SK-N-SH (cell line): ENCODE results near the gene LVRN. TPM values are rescaled to one million over a fixed set of nuclear protein-coding genes. Genes with fewer than 3 reads are reported as not detected.

ENCODE experiments used
- CTCF ChIA-PET: fragments of 300-600, 350-600 bp; formaldehyde crosslinking; extraction: SDS; loops from one replicate; lab custom pipeline; 2021; lab: Yijun Ruan, JAX
- POLR2A ChIA-PET: fragments of 350-600 bp; sonication (Branson Sonifier 250); formaldehyde crosslinking; extraction: SDS; loops from one replicate; lab custom pipeline; 2020; ENCODE audit warnings: antibody characterized with exemption, inconsistent platforms; lab: Yijun Ruan, JAX
- DNase-seq: peaks from one replicate; pipeline ENCODE4 v3.0.0; 2012
- H2AFZ ChIP-seq: fragments of 200-600 bp; sonication (generic); 2 replicates; pipeline ENCODE4 v1.8.1; 2016; ENCODE audit warnings: antibody characterized with exemption, mild to moderate bottlenecking, low read depth
- H3F3A ChIP-seq: fragments of 200-600 bp; sonication (generic); replicated peaks from 2 replicates; pipeline ENCODE3; 2016; ENCODE audit warnings: antibody characterized with exemption, mild to moderate bottlenecking; ENCODE audit not compliant: insufficient read depth
- H3K27ac ChIP-seq, 2 experiments: fragments of 200-500 bp in 1 of 2; fragments of 200-600 bp in 1 of 2; sonication (Bioruptor generic) in 1 of 2; sonication (generic), shearing (Covaris generic) in 1 of 2; 2 replicates each; pipeline versions ENCODE4 v1.5.1 to v1.6.1; 2014 to 2016; ENCODE audit warnings: low read depth in 2 of 2, inconsistent platforms in 1 of 2, low read length in 1 of 2, mild to moderate bottlenecking in 1 of 2, mixed read lengths in 1 of 2
- H3K27me3 ChIP-seq: fragments of 200-600 bp; sonication (generic), shearing (Covaris generic); 2 replicates; pipeline ENCODE4 v1.6.1; 2016; ENCODE audit warnings: mixed run types; ENCODE audit not compliant: insufficient read depth
- H3K36me3 ChIP-seq, 2 experiments: fragments of 200-500 bp in 1 of 2; fragments of 200-600 bp in 1 of 2; sonication (Bioruptor generic) in 1 of 2; sonication (generic) in 1 of 2; replicated peaks in 1 of 2; 2 replicates each; pipeline versions ENCODE3 to v1.5.1; 2014 to 2016; ENCODE audit warnings: low read length in 1 of 2, mild to moderate bottlenecking in 1 of 2; ENCODE audit not compliant: insufficient read depth in 2 of 2, control insufficient read depth in 1 of 2
- H3K4me1 ChIP-seq, 2 experiments: fragments of 200-500 bp in 1 of 2; fragments of 200-600 bp in 1 of 2; sonication (Bioruptor generic) in 1 of 2; sonication (generic), shearing (Covaris generic) in 1 of 2; 2 replicates each; pipeline versions ENCODE4 v1.5.1 to v1.6.1; 2014 to 2016; ENCODE audit warnings: low read depth in 1 of 2, low read length in 1 of 2, mixed run types in 1 of 2; ENCODE audit not compliant: insufficient read depth in 2 of 2, control insufficient read depth in 1 of 2
- H3K4me2 ChIP-seq: fragments of 200-600 bp; sonication (generic), shearing (Covaris generic); 2 replicates; pipeline ENCODE4 v1.6.1; 2017; ENCODE audit warnings: mixed run types
- H3K4me3 ChIP-seq, 2 experiments: fragments of 200-500 bp in 1 of 2; fragments of 200-600 bp in 1 of 2; sonication (Bioruptor generic) in 1 of 2; sonication (generic), shearing (Covaris generic) in 1 of 2; 2 replicates each; pipeline versions ENCODE4 v1.5.1 to v1.8.1; 2014 to 2016; ENCODE audit warnings: low read depth in 2 of 2, inconsistent platforms in 1 of 2, low read length in 1 of 2, mild to moderate bottlenecking in 1 of 2, mixed read lengths in 1 of 2, moderate library complexity in 1 of 2
- H3K79me2 ChIP-seq: fragments of 200-600 bp; sonication (generic); 2 replicates; pipeline ENCODE4 v1.8.1; 2017; ENCODE audit warnings: mild to moderate bottlenecking; ENCODE audit not compliant: insufficient read depth
- H3K9ac ChIP-seq: fragments of 200-600 bp; sonication (generic); 2 replicates; pipeline ENCODE4 v1.6.1; 2017; ENCODE audit warnings: mixed run types
- H3K9me2 ChIP-seq: fragments of 200-600 bp; sonication (generic); 2 replicates; pipeline ENCODE4 v1.6.1; 2017; ENCODE audit warnings: mixed run types
- H3K9me3 ChIP-seq: fragments of 200-600 bp; sonication (generic); 2 replicates; pipeline ENCODE4 v1.6.1; 2017; ENCODE audit warnings: mixed run types, mild to moderate bottlenecking, moderate library complexity
- H4K20me1 ChIP-seq: fragments of 200-600 bp; sonication (generic); 2 replicates; pipeline ENCODE4 v1.6.1; 2017; ENCODE audit warnings: mild to moderate bottlenecking, mixed run types; ENCODE audit not compliant: insufficient read depth
- CHD2 ChIP-seq: fragments of 150-350 bp; IDR thresholded peaks from 2 replicates; pipeline ENCODE4 v1.6.1; 2018; ENCODE audit warnings: low read length; ENCODE audit not compliant: partially characterized antibody
- EP300 ChIP-seq, 2 experiments: IDR thresholded peaks; 2 replicates each; pipeline versions ENCODE4 v1.4.0 to v1.6.1; 2012; ENCODE audit warnings: borderline replicate concordance in 1 of 2, low read depth in 1 of 2, low read length in 1 of 2
- FOSL2 ChIP-seq: IDR thresholded peaks from 2 replicates; pipeline ENCODE4 v1.4.0; 2012; ENCODE audit warnings: low read depth, mild to moderate bottlenecking, moderate library complexity, borderline replicate concordance
- GABPA ChIP-seq: IDR thresholded peaks from 2 replicates; pipeline ENCODE4 v1.4.0; 2012; ENCODE audit warnings: low read depth, mild to moderate bottlenecking
- GATA2 ChIP-seq: sonication (generic); formaldehyde crosslinking; IDR thresholded peaks from 2 replicates; pipeline ENCODE4 v1.5.0; 2020; ENCODE audit warnings: mild to moderate bottlenecking, missing genetic modification reagents
- JUND ChIP-seq: IDR thresholded peaks from 2 replicates; pipeline ENCODE4 v1.4.0; 2012
- MEF2A ChIP-seq: IDR thresholded peaks from 2 replicates; pipeline ENCODE4 v1.4.0; 2012; ENCODE audit warnings: low read depth, borderline replicate concordance
- NFIC ChIP-seq: IDR thresholded peaks from 2 replicates; pipeline ENCODE4 v1.4.0; 2012; ENCODE audit warnings: borderline replicate concordance
- NRF1 ChIP-seq: IDR thresholded peaks from 2 replicates; pipeline ENCODE4 v1.6.1; 2012; ENCODE audit warnings: low read depth, mild to moderate bottlenecking, low read length
- RAD21 ChIP-seq: IDR thresholded peaks from 2 replicates; pipeline ENCODE4 v1.6.1; 2012; ENCODE audit warnings: mild to moderate bottlenecking, low read length
- RCOR1 ChIP-seq: fragments of 150-350 bp; IDR thresholded peaks from 2 replicates; pipeline ENCODE4 v1.6.1; 2017; ENCODE audit warnings: antibody characterized with exemption, low read length
- RFX5 ChIP-seq: IDR thresholded peaks from 2 replicates; pipeline ENCODE4 v1.6.1; 2012; ENCODE audit warnings: mild to moderate bottlenecking, improper control_type of control experiment, low read length
- SIN3A ChIP-seq: IDR thresholded peaks from 2 replicates; pipeline ENCODE4 v1.6.1; 2012; ENCODE audit warnings: low read depth, mild to moderate bottlenecking, low read length, moderate library complexity, borderline replicate concordance
- SMC3 ChIP-seq: IDR thresholded peaks from 2 replicates; pipeline ENCODE4 v1.6.1; 2012; ENCODE audit warnings: low read depth, low read length, improper control_type of control experiment
- TAF1 ChIP-seq: IDR thresholded peaks from 2 replicates; pipeline ENCODE4 v1.6.1; 2012; ENCODE audit warnings: low read depth, mild to moderate bottlenecking, low read length, moderate library complexity, borderline replicate concordance
- WGBS: methylation state at CpG from one replicate; pipeline ENCODE4 v1.1.6; 2017; ENCODE audit warnings: low lambda C conversion rate; 5-methylcytosine and 5-hydroxymethylcytosine counted together
- polyA plus RNA-seq, 3 experiments: library from polyadenylated mRNA; depleted of rRNA; stranded (reverse); fragments of >200 nt; gene quantifications; 2 replicates each; pipeline ENCODE4 v1.2.3, GENCODE V29; 2012
- TF ChIP-seq, protein P1 (sequence below): fragments of 200-600 bp; sonication (generic); IDR thresholded peaks from 2 replicates; pipeline ENCODE4 v1.6.1; 2017; ENCODE audit warnings: antibody characterized with exemption, mild to moderate bottlenecking, moderate library complexity
- TF ChIP-seq, protein P2 (sequence below): IDR thresholded peaks from 2 replicates; pipeline ENCODE4 v1.4.0; 2012; ENCODE audit warnings: low read depth
- TF ChIP-seq, protein P3 (sequence below): IDR thresholded peaks from 2 replicates; pipeline ENCODE4 v1.4.0; 2012; ENCODE audit warnings: low read depth, borderline replicate concordance
- TF ChIP-seq, protein P4 (sequence below): IDR thresholded peaks from 2 replicates; pipeline ENCODE4 v1.4.0; 2012; ENCODE audit warnings: low read depth, borderline replicate concordance
- TF ChIP-seq, protein P5 (sequence below): fragments of 150-350 bp; IDR thresholded peaks from 2 replicates; pipeline ENCODE4 v1.6.1; 2017; ENCODE audit warnings: antibody characterized with exemption, low read length, low read depth, borderline replicate concordance

Gene LVRN
- polyA plus RNA-seq, 1 of the 3 experiments (the other 2 are of a cell fraction), result 0.10 TPM

DNA sequence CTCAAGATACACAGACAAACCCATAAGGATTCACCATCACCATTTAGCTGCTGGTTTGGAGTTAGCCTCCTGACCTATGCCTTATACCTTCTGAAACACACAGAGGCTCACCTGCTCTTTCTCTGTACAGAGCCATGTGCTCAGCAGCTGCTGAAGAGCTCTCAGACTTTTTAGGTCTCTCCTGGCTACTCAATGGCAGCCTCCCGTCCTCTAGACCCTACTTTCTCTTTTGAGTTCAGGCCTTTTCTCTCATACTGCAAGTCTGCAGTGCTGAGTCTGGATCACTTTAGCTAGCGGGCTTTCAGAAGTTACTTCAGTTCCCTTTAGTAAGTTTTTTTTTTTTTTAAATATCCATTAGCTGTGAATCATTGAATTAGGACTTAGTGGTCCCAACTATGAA, 25.7 kb downstream of the LVRN start:
- DNase-seq, result no peak
- no peaks in the 10 kb centered on the region for H3K79me2 ChIP-seq
- no peak overlapping the region for H3K4me3 ChIP-seq
- ChIA-PET POLR2A (interaction anchor here (0.6 kb wide), 1 partner anchor 91 kb away, joined by 5 read pairs; no protein-coding TSS in a partner anchor), CTCF (no interaction called here)
- no peaks in the 10 kb centered on the region for H3K9me3 ChIP-seq
- no peak overlapping the region for H2AFZ ChIP-seq
- WGBS, result 54% methylated on average over 2 of the region's 2 CpGs
- H3F3A ChIP-seq, result no peaks in the 10 kb centered on the region
- peaks cover 0 to 2% of the 10 kb centered on the region in 2 experiments; a peak in 2 of 4 replicates for H3K4me1 ChIP-seq
- H3K27ac ChIP-seq, result no peak overlapping the region
- no peaks in the 10 kb centered on the region for H3K36me3 ChIP-seq
- no peak overlapping the region for H3K4me2 ChIP-seq
- H3K9me2 ChIP-seq, result no peaks in the 10 kb centered on the region
- no peak overlapping the region for H3K9ac ChIP-seq
- TF ChIP-seq TAF1 (no peak), FOSL2 (no peak), SMC3 (no peak), RFX5 (no peak), NRF1 (no peak), RCOR1 (no peak), GABPA (no peak), CHD2 (no peak), RAD21 (no peak), MEF2A (no peak)
- TF ChIP-seq, protein P1, sequence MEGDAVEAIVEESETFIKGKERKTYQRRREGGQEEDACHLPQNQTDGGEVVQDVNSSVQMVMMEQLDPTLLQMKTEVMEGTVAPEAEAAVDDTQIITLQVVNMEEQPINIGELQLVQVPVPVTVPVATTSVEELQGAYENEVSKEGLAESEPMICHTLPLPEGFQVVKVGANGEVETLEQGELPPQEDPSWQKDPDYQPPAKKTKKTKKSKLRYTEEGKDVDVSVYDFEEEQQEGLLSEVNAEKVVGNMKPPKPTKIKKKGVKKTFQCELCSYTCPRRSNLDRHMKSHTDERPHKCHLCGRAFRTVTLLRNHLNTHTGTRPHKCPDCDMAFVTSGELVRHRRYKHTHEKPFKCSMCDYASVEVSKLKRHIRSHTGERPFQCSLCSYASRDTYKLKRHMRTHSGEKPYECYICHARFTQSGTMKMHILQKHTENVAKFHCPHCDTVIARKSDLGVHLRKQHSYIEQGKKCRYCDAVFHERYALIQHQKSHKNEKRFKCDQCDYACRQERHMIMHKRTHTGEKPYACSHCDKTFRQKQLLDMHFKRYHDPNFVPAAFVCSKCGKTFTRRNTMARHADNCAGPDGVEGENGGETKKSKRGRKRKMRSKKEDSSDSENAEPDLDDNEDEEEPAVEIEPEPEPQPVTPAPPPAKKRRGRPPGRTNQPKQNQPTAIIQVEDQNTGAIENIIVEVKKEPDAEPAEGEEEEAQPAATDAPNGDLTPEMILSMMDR, result no peak
- TF ChIP-seq, protein P2, sequence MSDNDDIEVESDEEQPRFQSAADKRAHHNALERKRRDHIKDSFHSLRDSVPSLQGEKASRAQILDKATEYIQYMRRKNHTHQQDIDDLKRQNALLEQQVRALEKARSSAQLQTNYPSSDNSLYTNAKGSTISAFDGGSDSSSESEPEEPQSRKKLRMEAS, result no peak
- TF ChIP-seq, protein P3, sequence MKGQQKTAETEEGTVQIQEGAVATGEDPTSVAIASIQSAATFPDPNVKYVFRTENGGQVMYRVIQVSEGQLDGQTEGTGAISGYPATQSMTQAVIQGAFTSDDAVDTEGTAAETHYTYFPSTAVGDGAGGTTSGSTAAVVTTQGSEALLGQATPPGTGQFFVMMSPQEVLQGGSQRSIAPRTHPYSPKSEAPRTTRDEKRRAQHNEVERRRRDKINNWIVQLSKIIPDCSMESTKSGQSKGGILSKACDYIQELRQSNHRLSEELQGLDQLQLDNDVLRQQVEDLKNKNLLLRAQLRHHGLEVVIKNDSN, result no peak
- H4K20me1 ChIP-seq, result no peaks in the 10 kb centered on the region
- H3K27me3 ChIP-seq, result no peaks in the 10 kb centered on the region

DNA sequence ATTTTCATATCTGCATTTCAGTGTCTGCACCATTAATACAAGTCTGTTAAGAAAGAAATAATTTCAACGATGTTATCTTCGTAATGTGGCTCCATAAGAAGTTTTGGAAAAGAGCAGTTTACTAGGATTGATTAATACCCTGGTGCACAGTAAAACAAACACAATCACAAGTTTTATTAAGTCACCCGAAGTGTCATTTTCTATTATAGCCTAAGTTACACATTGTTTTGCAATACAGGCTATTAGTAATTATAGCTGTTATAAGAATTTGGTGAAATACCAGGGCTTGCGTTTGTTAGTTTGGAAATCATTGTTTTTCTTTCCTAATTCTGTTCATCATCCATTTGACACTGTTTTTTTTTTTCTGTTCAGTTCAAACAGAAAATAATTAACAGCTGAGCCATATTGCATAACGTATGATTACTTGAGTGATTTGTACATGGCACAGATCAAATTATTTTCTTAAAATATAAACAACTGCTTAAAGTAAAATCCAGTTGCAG, 30.6 kb downstream of the LVRN start:
- Histone ChIP-seq H3K27me3 (no peaks in the 10 kb centered on the region), H3K36me3 (no peaks in the 10 kb centered on the region), H3K9ac (no peak overlapping the region), H3K4me2 (no peak overlapping the region), H2AFZ (no peak overlapping the region), H3F3A (no peaks in the 10 kb centered on the region), H3K9me3 (no peaks in the 10 kb centered on the region), H3K27ac (no peak overlapping the region), H3K4me1 (no peaks in the 10 kb centered on the region; a peak in 1 of 4 replicates), H3K4me3 (no peak overlapping the region), H3K79me2 (no peaks in the 10 kb centered on the region), H4K20me1 (no peaks in the 10 kb centered on the region), H3K9me2 (no peaks in the 10 kb centered on the region)
- WGBS, result 57% methylated on average over 5 of the region's 5 CpGs
- ChIA-PET CTCF (interaction anchor here (1.4 kb wide), 1 partner anchor 19 kb away, joined by 3 read pairs; no protein-coding TSS in a partner anchor), POLR2A (no interaction called here)
- DNase-seq, result no peak
- TF ChIP-seq JUND (no peak), SIN3A (no peak), RFX5 (no peak), NRF1 (no peak), EP300 (IDR thresholded peaks at IDR 0.05; ENCODE audit: borderline replicate concordance in 1 of 2, low read depth in 1 of 2, low read length in 1 of 2) (no peak), RCOR1 (no peak), GATA2 (CRISPR knock-in tag) (no peak), NFIC (no peak)
- TF ChIP-seq, protein P1, result no peak
- TF ChIP-seq, protein P4, sequence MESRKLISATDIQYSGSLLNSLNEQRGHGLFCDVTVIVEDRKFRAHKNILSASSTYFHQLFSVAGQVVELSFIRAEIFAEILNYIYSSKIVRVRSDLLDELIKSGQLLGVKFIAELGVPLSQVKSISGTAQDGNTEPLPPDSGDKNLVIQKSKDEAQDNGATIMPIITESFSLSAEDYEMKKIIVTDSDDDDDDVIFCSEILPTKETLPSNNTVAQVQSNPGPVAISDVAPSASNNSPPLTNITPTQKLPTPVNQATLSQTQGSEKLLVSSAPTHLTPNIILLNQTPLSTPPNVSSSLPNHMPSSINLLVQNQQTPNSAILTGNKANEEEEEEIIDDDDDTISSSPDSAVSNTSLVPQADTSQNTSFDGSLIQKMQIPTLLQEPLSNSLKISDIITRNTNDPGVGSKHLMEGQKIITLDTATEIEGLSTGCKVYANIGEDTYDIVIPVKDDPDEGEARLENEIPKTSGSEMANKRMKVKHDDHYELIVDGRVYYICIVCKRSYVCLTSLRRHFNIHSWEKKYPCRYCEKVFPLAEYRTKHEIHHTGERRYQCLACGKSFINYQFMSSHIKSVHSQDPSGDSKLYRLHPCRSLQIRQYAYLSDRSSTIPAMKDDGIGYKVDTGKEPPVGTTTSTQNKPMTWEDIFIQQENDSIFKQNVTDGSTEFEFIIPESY, result no peak
- TF ChIP-seq, protein P5, sequence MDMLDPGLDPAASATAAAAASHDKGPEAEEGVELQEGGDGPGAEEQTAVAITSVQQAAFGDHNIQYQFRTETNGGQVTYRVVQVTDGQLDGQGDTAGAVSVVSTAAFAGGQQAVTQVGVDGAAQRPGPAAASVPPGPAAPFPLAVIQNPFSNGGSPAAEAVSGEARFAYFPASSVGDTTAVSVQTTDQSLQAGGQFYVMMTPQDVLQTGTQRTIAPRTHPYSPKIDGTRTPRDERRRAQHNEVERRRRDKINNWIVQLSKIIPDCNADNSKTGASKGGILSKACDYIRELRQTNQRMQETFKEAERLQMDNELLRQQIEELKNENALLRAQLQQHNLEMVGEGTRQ, result no peak
